CD4-positive, alpha-beta T cell (primary cell): Measurements from ENCODE around the gene TOMM7. TPM values are rescaled to one million over a fixed set of nuclear protein-coding genes. Genes with fewer than 3 reads are reported as not detected.

Experiments used
- ATAC-seq: fragments of 200-7000 bp; cut with Tn5 transposase; one replicate; pipeline ENCODE4 v1.10.0; 2022; ENCODE audit warnings: mild to moderate bottlenecking; ENCODE audit not compliant: poor library complexity
- CTCF ChIA-PET: fragments of 350-600 bp; sonication (Branson Sonifier 250); formaldehyde crosslinking; loops from one replicate; lab custom pipeline; 2021; ENCODE audit warnings: antibody characterized with exemption, inconsistent platforms; lab: Charles Lee
- POLR2A ChIA-PET: fragments of 350-600 bp; sonication (Branson Sonifier 250); formaldehyde crosslinking; loops from one replicate; lab custom pipeline; 2021; ENCODE audit warnings: antibody characterized with exemption, inconsistent platforms; lab: Charles Lee
- DNase-seq, 14 experiments: peaks; one replicate each; pipeline ENCODE4 v3.0.0-alpha.2; 2013 to 2020; ENCODE audit warnings: mixed read lengths in 2 of 14
- H3K27ac ChIP-seq, 2 donors: one replicate each; pipeline versions ENCODE4 v1.5.1 to v1.7.0; 2013; ENCODE audit warnings: low read length in 2 of 2, low read depth in 1 of 2, mild to moderate bottlenecking in 1 of 2
- H3K27me3 ChIP-seq, 2 experiments: 1 replicate in 1 of 2; 2 replicates in 1 of 2; pipeline versions ENCODE4 v1.6.1 to v1.7.0; 2013; ENCODE audit warnings: low read length in 2 of 2, control low read depth in 1 of 2, mild to moderate bottlenecking in 1 of 2, moderate library complexity in 1 of 2; ENCODE audit not compliant: insufficient read depth in 2 of 2, control insufficient read depth in 1 of 2
- H3K36me3 ChIP-seq: one replicate; pipeline ENCODE4 v1.6.1; 2013; ENCODE audit warnings: low read length, control low read depth; ENCODE audit not compliant: insufficient read depth
- H3K4me1 ChIP-seq: one replicate; pipeline ENCODE4 v1.6.1; 2013; ENCODE audit warnings: low read length, control low read depth; ENCODE audit not compliant: insufficient read depth
- H3K4me3 ChIP-seq: one replicate; pipeline ENCODE4 v1.5.1; 2013; ENCODE audit warnings: mild to moderate bottlenecking, low read length, moderate library complexity
- H3K9me3 ChIP-seq, 2 experiments: 1 replicate in 1 of 2; 2 replicates in 1 of 2; pipeline versions ENCODE4 v1.6.1 to v1.7.0; 2013; ENCODE audit warnings: low read length in 2 of 2, mild to moderate bottlenecking in 2 of 2, control low read depth in 1 of 2, moderate library complexity in 1 of 2; ENCODE audit not compliant: control insufficient read depth in 1 of 2, insufficient read depth in 1 of 2
- H3K27ac Mint-ChIP-seq: one replicate; pipeline ENCODE4 v1.8.0; 2020; ENCODE audit warnings: mixed read lengths
- H3K27me3 Mint-ChIP-seq: one replicate; pipeline ENCODE4 v1.8.0; 2021; ENCODE audit warnings: mixed read lengths
- H3K36me3 Mint-ChIP-seq: one replicate; pipeline ENCODE4 v1.8.0; 2021; ENCODE audit warnings: low read depth, mixed read lengths
- H3K4me1 Mint-ChIP-seq: one replicate; pipeline ENCODE4 v1.8.0; 2021; ENCODE audit warnings: low read depth, mixed read lengths
- H3K4me3 Mint-ChIP-seq: one replicate; pipeline ENCODE4 v1.8.0; 2020; ENCODE audit warnings: mild to moderate bottlenecking, mixed read lengths
- H3K9me3 Mint-ChIP-seq: one replicate; pipeline ENCODE4 v1.8.0; 2020; ENCODE audit warnings: mixed read lengths
- intact Hi-C, 2 experiments: fragments of 100-400 bp; cut with DNase I in 1 of 2; cut with micrococcal nuclease in 1 of 2; formaldehyde crosslinking; loops; one replicate each; pipeline versions ENCODE4 v1.15.1 to v1.9.0; 2023 to 2025; cut with DNase I, micrococcal nuclease
- total RNA-seq, 174 experiments: library from RNA in 2 of 174; stranded (reverse) in 2 of 174; gene quantifications; one replicate each; pipeline ENCODE4 v1.2.3 and lab custom pipeline; 2021 to 2026
- TF ChIP-seq, protein P1 (sequence below): fragments of 200-600 bp; IDR thresholded peaks from one replicate; pipeline ENCODE4 v1.8.0; 2022; ENCODE audit warnings: antibody characterized with exemption, mild to moderate bottlenecking

Gene TOMM7
- total RNA-seq, 2 experiments from 2014 or later: 503 to 549 TPM

DNA sequence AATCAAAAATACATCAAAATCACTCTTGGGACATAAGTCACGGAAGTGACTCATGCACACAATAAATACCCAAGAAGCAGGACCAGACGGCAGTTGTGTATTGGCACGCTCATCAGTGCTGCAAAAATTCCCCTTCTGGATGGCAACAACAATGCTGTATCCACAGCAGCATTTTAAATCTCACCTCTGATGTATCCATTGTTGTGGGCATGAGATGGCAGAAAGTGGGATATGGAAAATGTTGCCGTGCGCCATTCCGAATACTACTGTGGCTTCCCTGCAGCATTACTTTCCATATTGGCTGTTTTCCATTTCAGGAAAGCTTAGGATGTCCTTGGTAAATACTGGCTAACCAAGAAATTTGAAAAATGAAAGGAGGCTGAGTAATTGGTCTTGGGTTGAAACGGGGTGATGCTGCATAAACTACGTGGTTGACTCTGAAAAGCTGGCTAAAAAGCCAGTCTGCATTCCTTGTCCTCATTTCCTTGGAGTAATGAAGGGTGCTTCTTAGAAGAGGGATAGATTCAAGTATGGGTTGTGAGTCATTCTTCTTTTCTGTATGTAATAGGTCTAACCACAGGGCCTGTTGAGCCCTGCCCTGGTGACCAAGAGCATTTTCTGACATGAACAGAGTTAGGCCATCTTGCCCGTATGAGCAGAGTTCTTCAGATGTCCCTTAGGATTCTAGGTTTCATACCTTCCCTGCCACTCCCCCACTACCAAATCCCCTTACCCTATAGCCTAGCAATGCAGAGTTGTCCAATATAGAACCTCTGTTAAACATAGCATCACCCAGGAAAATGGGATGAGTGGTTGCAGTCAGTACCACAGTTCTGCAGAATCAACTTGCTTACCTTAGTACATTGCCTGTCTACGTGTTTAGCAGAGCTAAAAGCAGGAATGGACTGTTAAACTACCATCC is 36.3 kb upstream of the TOMM7 start:
- intact Hi-C loops: loop anchor here in 1 of 2 experiments (10.0 kb wide), 2 partner anchors 326 to 436 kb away; partner anchors contain the start of genes MALSU1 and NUP42
- no peaks in the 10 kb centered on the region for H3K9me3 Mint-ChIP-seq
- peaks cover 45% of the 10 kb centered on the region for H3K36me3 Mint-ChIP-seq
- peaks cover 31% of the 10 kb centered on the region for H3K4me1 Mint-ChIP-seq
- DNase-seq: no peak
- H3K27ac Mint-ChIP-seq: no peak overlapping the region
- ATAC-seq: no peak
- CTCF ChIA-PET: no interaction called here
- TF ChIP-seq, protein P1, sequence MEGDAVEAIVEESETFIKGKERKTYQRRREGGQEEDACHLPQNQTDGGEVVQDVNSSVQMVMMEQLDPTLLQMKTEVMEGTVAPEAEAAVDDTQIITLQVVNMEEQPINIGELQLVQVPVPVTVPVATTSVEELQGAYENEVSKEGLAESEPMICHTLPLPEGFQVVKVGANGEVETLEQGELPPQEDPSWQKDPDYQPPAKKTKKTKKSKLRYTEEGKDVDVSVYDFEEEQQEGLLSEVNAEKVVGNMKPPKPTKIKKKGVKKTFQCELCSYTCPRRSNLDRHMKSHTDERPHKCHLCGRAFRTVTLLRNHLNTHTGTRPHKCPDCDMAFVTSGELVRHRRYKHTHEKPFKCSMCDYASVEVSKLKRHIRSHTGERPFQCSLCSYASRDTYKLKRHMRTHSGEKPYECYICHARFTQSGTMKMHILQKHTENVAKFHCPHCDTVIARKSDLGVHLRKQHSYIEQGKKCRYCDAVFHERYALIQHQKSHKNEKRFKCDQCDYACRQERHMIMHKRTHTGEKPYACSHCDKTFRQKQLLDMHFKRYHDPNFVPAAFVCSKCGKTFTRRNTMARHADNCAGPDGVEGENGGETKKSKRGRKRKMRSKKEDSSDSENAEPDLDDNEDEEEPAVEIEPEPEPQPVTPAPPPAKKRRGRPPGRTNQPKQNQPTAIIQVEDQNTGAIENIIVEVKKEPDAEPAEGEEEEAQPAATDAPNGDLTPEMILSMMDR: no peak
- POLR2A ChIA-PET: no interaction called here
- Histone ChIP-seq H3K4me3 (no peak overlapping the region), H3K9me3 (no peaks in the 10 kb centered on the region), H3K27me3 (no peaks in the 10 kb centered on the region), H3K36me3 (peaks cover 15% of the 10 kb centered on the region), H3K4me1 (peaks cover 14% of the 10 kb centered on the region), H3K27ac (no peak overlapping the region)
- H3K4me3 Mint-ChIP-seq: no peak overlapping the region
- no peaks in the 10 kb centered on the region for H3K27me3 Mint-ChIP-seq

DNA sequence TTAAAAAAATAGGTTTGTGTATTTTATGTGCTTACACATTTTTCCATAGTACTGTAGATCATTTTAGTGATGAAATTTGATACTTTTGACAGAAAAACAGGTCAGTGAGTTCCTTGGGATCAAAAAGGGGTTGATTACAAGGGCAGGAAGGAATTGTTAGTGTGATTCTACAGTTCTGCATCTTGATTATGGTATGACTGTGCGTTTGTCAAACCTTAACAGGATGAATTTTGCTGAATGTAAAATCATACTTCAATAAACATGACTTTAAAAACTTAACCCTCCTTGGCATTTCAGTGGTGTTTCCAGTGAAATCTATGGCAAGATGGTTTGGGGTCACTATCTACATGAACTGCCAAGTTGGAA is 35.6 kb upstream of the TOMM7 start:
- Histone ChIP-seq H3K27ac (no peak overlapping the region), H3K36me3 (peaks cover 15% of the 10 kb centered on the region), H3K4me1 (peaks cover 20% of the 10 kb centered on the region), H3K27me3 (no peaks in the 10 kb centered on the region), H3K9me3 (no peaks in the 10 kb centered on the region), H3K4me3 (no peak overlapping the region)
- Mint-ChIP-seq H3K4me1 (peaks cover 38% of the 10 kb centered on the region), H3K27ac (no peak overlapping the region), H3K27me3 (no peaks in the 10 kb centered on the region), H3K9me3 (no peaks in the 10 kb centered on the region), H3K4me3 (no peak overlapping the region), H3K36me3 (peaks cover 49% of the 10 kb centered on the region)
- ChIA-PET CTCF (no interaction called here), POLR2A (no interaction called here)
- ATAC-seq: no peak
- intact Hi-C loops: loop anchor here in 1 of 2 experiments (10.0 kb wide), 2 partner anchors 327 to 437 kb away; partner anchors contain the start of genes MALSU1 and NUP42
- DNase-seq: no peak
- TF ChIP-seq, protein P1: no peak

DNA sequence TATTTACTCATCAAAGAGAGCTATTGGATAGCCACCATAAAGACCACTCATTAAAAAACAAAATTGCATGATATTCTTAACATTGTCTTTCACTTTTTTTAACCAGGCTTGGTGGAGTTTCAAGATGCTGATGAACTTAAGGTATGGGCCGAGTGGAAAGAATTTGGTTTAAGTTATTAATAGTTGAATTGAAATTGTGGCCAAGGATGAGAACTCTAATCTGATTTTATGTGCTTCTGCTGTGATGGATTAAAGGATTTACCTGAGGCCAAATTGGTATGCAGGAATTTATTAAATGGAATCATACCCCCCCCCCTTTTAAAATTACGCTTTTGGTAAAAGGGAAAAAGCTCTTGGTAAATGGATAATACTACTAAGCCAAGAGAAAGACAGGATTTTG is 33.8 kb upstream of the TOMM7 start:
- peaks cover 49% of the 10 kb centered on the region for H3K36me3 Mint-ChIP-seq
- H3K36me3 ChIP-seq: peaks cover 15% of the 10 kb centered on the region
- H3K27me3 Mint-ChIP-seq: no peaks in the 10 kb centered on the region
- H3K9me3 Mint-ChIP-seq: no peaks in the 10 kb centered on the region
- CTCF ChIA-PET: interaction anchor here (0.7 to 1.4 kb wide), 3 partner anchors 33 to 199 kb away, joined by 3 to 4 read pairs (median 3); partner anchors contain the start of gene TOMM7
- H3K4me1 ChIP-seq: peaks cover 21% of the 10 kb centered on the region
- H3K27ac ChIP-seq: no peak overlapping the region
- H3K27ac Mint-ChIP-seq: no peak overlapping the region
- TF ChIP-seq, protein P1: no peak
- DNase-seq: no peak
- peak overlapping the region; percentile 54 for H3K4me3 Mint-ChIP-seq
- ATAC-seq: no peak
- no peaks in the 10 kb centered on the region for H3K9me3 ChIP-seq
- no peaks in the 10 kb centered on the region for H3K27me3 ChIP-seq
- no peak overlapping the region for H3K4me3 ChIP-seq
- peaks cover 38% of the 10 kb centered on the region for H3K4me1 Mint-ChIP-seq
- intact Hi-C loops: loop anchor here in 1 of 2 experiments (10.0 kb wide), 2 partner anchors 328 to 438 kb away; partner anchors contain the start of genes MALSU1 and NUP42
- POLR2A ChIA-PET: interaction anchor here (0.8 to 1.1 kb wide), 5 partner anchors 29 to 161 kb away, joined by 3 to 4 read pairs (median 3); no protein-coding TSS in a partner anchor
